ENCODE measurements around the gene SPINK8. TPM values are rescaled to one million over a fixed set of nuclear protein-coding genes. Genes with fewer than 3 reads are reported as not detected.

The SPINK8 gene
- total RNA-seq, 4 donors from 2014 or later = not detected

GRCh38 chr3:48303021-48303420 lies 30.4 kb downstream of the SPINK8 start:
- H3K4me3 ChIP-seq = no peak overlapping the region
- H3K27me3 ChIP-seq = no peaks in the 10 kb centered on the region
- H3K4me1 ChIP-seq = peaks cover 0 to 20% (median 1%) of the 10 kb centered on the region in 4 donors
- no peaks in the 10 kb centered on the region for H3K9me3 ChIP-seq
- H3K27ac ChIP-seq = no peak overlapping the region
- DNase-seq = no peak
- peaks cover 0 to 4% (median 0%) of the 10 kb centered on the region in 3 donors for H3K36me3 ChIP-seq
- TF ChIP-seq CTCF (IDR thresholded peaks at IDR 0.05) = no peak
- no peak for TF ChIP-seq POLR2A (IDR thresholded peaks at IDR 0.05)

GRCh38 chr3:48301800-48302166 lies 31.7 kb downstream of the SPINK8 start:
- peaks cover 0 to 20% (median 1%) of the 10 kb centered on the region in 4 donors for H3K4me1 ChIP-seq
- peak overlapping the region; percentile 93 to 98 (median 96) for H3K27ac ChIP-seq
- no peak for TF ChIP-seq CTCF (IDR thresholded peaks at IDR 0.05)
- no peak for TF ChIP-seq POLR2A (IDR thresholded peaks at IDR 0.05)
- H3K9me3 ChIP-seq = no peaks in the 10 kb centered on the region
- no peaks in the 10 kb centered on the region for H3K27me3 ChIP-seq
- H3K36me3 ChIP-seq = peaks cover 0 to 17% (median 0%) of the 10 kb centered on the region in 3 donors
- DNase-seq = peak in 1 of 3 donors; percentile 68
- H3K4me3 ChIP-seq = peak overlapping the region; percentile 78 to 89 (median 87)

GRCh38 chr3:48301020-48301799 lies 32.3 kb downstream of the SPINK8 start, which contains the start of gene NME6:
NME6 (minus strand) TSS chr3:48301367.
- DNase-seq = peak; percentile 89 to 96 (median 95)
- peak within 1 kb of the TSS; percentile 93 to 98 (median 96) for H3K27ac ChIP-seq
- peaks cover 0 to 20% (median 1%) of the 10 kb centered on the region in 4 donors for H3K4me1 ChIP-seq
- TF ChIP-seq CTCF (IDR thresholded peaks at IDR 0.05) = peak in 3 of 6 experiments; percentile 10 to 28 (median 14)
- TF ChIP-seq POLR2A (IDR thresholded peaks at IDR 0.05) = peak; percentile 53 to 70
- H3K9me3 ChIP-seq = no peaks in the 10 kb centered on the region
- H3K36me3 ChIP-seq = peaks cover 0 to 22% (median 0%) of the 10 kb centered on the region in 3 donors
- H3K27me3 ChIP-seq = no peaks in the 10 kb centered on the region
- H3K4me3 ChIP-seq = peak within 1 kb of the TSS; percentile 78 to 89 (median 87)

DNA sequence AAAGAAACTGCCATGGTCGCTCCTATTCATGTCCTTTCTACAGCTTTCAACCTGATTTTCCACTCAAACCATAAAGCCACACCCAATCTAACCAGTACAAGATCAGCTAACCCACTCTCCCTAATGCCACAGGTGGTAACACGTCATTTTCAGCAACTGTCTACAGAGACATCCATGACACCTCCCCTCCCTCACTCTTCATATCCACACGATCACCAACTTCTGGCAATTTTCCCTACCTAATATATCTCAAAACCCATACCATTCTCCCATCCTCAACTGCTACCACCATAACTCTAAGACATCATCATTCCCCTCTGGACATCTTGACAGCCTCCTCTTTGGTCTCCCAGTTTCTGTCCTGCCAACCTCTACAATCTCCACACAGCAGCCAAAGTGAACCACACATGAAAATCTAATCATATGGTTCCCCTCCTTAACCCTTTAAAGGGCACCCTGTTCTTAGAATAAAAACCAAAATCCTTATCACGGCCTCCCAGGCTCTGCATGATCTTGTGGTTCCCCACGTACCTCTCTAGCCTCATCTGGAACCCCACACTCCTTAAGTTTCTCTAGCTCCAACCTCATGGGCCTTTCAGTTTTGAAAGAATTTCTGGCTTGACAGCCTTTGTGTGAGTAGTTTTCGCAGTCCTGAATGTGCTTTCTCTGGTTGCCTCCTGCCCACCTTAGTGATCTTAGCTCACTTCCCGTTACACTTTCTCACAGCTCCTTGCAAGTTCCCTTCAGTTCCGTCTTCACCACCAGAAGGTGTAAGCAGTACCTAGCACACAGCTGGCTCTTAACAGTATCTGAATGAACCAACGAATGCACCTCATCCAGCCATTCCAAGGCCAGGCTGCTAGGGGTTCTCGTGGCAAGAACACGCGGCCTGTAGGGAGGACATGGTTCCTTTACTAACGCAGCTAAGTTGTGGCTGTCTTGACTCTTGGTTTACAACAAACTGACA lies 33.4 kb downstream of the SPINK8 start:
- TF ChIP-seq CTCF (IDR thresholded peaks at IDR 0.05) (no peak), POLR2A (IDR thresholded peaks at IDR 0.05) (no peak)
- peak in 2 of 3 donors; percentile 58 to 68 for DNase-seq
- H3K27me3 ChIP-seq = no peaks in the 10 kb centered on the region
- peaks cover 0 to 20% (median 1%) of the 10 kb centered on the region in 4 donors for H3K4me1 ChIP-seq
- peaks cover 0 to 34% (median 0%) of the 10 kb centered on the region in 3 donors for H3K36me3 ChIP-seq
- H3K9me3 ChIP-seq = no peaks in the 10 kb centered on the region
- H3K4me3 ChIP-seq = peak overlapping the region; percentile 78 to 89 (median 87)
- peak overlapping the region; percentile 93 to 98 (median 96) for H3K27ac ChIP-seq

- TF ChIP-seq POLR2A (IDR thresholded peaks at IDR 0.05) = no peak
- no peak for TF ChIP-seq CTCF (IDR thresholded peaks at IDR 0.05)
- H3K9me3 ChIP-seq = no peaks in the 10 kb centered on the region
- peaks cover 0 to 16% (median 1%) of the 10 kb centered on the region in 4 donors for H3K4me1 ChIP-seq
- H3K4me3 ChIP-seq = no peak overlapping the region
- no peaks in the 10 kb centered on the region for H3K27me3 ChIP-seq
- no peak overlapping the region for H3K27ac ChIP-seq
- DNase-seq = no peak
- peaks cover 0 to 62% (median 0%) of the 10 kb centered on the region in 3 donors for H3K36me3 ChIP-seq
Observed at GRCh38 chr3:48297111-48297810, 36.2 kb downstream of the SPINK8 start.
